ENCODE data around the gene HS6ST2.

Gene HS6ST2

DNA sequence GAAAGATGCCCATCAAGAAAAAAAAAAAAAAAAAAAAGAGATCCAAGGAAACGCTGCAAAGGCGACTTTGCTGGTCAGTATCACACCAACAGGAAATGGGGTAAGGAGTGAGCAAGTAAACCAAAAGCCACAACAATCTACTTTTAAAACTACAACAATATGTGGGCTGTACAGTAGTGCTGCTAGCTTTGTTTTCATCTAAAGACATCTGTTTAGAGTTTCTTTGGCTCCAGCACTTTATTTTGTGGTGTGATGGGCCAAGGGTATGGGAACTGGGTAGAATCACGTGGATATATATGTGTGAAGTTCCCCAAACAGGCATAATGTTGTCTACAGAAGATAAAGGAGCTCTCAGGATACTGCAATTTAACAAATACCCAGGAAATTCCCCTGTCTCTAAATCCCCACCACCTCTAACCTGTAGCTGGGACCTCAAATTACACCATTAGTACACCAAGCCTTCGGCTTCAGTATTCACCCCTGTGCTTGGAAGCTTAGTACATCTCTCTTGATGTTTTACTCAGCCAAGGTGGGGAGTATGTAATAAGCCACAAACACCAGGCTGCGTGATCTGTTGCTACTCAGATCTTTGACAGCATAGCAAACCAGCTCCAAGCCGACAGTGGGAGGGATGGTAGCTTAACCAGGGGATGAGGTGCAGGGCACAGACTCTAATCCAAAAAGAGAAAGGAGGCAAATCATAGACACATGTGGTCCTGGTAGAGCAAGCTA is 207.9 kb downstream of the HS6ST2 start:
- Histone ChIP-seq H3K27ac (ENCODE audit: insufficient read depth, low read length, poor library complexity, severe bottlenecking) (no peak overlapping the region), H3K9me3 (ENCODE audit: control insufficient read depth, low read length) (no peaks in the 10 kb centered on the region), H3K4me3 (ENCODE audit: insufficient read depth, low read depth, low read length, poor library complexity, severe bottlenecking) (no peak overlapping the region), H3K36me3 (ENCODE audit: control insufficient read depth, insufficient read depth, low read length) (no peaks in the 10 kb centered on the region), H3K27me3 (replicated peaks; ENCODE audit: control insufficient read depth, insufficient read depth, low read length, poor library complexity, severe bottlenecking) (no peaks in the 10 kb centered on the region), H3K4me1 (ENCODE audit: control insufficient read depth, insufficient read depth, low read length, poor library complexity, severe bottlenecking) (no peaks in the 10 kb centered on the region)
- no peak for DNase-seq

DNA sequence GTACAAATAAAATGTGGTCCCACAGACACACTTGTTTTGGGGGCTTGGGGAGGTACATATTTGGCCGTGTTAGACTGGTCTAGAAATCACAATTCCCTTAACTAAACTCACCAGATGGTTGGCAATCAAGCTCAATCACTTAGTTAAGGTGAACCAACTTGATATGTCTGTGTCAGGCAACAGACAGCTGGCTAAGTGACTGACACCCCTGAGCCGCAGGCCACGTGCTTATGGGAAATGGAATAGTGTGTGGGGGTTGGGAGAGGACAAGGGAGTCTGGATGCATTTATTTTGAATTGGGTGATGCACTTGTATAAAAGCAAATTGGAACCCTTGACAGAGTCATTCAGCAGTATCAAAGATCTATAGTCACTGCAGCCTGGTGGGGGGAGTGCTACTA is 209.0 kb downstream of the HS6ST2 start:
- DNase-seq = no peak
- H3K4me3 ChIP-seq (ENCODE audit: insufficient read depth, low read depth, low read length, poor library complexity, severe bottlenecking) = no peak overlapping the region
- no peaks in the 10 kb centered on the region for H3K4me1 ChIP-seq (ENCODE audit: control insufficient read depth, insufficient read depth, low read length, poor library complexity, severe bottlenecking)
- H3K36me3 ChIP-seq (ENCODE audit: control insufficient read depth, insufficient read depth, low read length) = no peaks in the 10 kb centered on the region
- H3K27ac ChIP-seq (ENCODE audit: insufficient read depth, low read length, poor library complexity, severe bottlenecking) = no peak overlapping the region
- H3K9me3 ChIP-seq (ENCODE audit: control insufficient read depth, low read length) = no peaks in the 10 kb centered on the region
- H3K27me3 ChIP-seq (replicated peaks; ENCODE audit: control insufficient read depth, insufficient read depth, low read length, poor library complexity, severe bottlenecking) = no peaks in the 10 kb centered on the region

DNA sequence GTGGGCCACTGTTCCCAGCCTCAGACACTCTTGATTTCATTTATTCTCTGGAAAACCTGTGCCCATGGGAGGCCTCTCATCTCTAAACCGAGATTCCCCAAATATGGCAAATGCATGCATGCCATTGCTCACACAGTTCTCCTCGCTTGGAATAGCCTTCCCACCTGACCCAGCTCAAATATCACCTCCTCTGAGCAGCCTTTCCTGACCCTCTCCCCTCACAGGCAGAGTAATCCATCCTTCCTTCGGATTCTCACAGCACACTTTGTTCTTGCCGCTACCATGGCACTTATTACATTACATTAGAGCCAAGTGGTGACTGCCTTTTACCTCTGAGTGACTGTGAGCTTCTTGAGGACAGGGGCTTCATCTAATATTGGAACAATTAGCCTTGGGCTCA is 209.5 kb downstream of the HS6ST2 start:
- Histone ChIP-seq H3K9me3 (ENCODE audit: control insufficient read depth, low read length) (no peaks in the 10 kb centered on the region), H3K27ac (ENCODE audit: insufficient read depth, low read length, poor library complexity, severe bottlenecking) (no peak overlapping the region), H3K4me3 (ENCODE audit: insufficient read depth, low read depth, low read length, poor library complexity, severe bottlenecking) (no peak overlapping the region), H3K36me3 (ENCODE audit: control insufficient read depth, insufficient read depth, low read length) (no peaks in the 10 kb centered on the region), H3K4me1 (ENCODE audit: control insufficient read depth, insufficient read depth, low read length, poor library complexity, severe bottlenecking) (no peaks in the 10 kb centered on the region), H3K27me3 (replicated peaks; ENCODE audit: control insufficient read depth, insufficient read depth, low read length, poor library complexity, severe bottlenecking) (no peaks in the 10 kb centered on the region)
- no peak for DNase-seq

DNA sequence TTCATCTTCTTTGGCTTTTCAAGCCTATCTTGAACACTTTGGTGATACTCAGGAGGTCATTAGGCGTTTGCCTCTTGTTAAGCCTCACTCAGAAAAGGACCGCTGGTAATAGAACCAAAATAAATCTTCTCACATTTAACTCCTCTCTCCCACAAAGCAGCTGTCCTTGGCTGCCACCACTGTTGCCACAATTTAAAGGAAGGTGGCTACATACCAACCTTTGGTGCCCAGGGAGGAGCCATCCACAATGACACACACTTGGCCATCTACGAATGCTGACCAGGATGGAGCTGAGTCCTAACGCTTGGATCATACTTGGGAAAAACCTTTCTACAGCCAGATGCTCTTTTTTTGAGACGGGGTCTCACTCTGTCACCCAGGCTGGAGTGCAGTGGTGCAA is 210.2 kb downstream of the HS6ST2 start:
- no peaks in the 10 kb centered on the region for H3K27me3 ChIP-seq (replicated peaks; ENCODE audit: control insufficient read depth, insufficient read depth, low read length, poor library complexity, severe bottlenecking)
- H3K4me3 ChIP-seq (ENCODE audit: insufficient read depth, low read depth, low read length, poor library complexity, severe bottlenecking) = no peak overlapping the region
- H3K9me3 ChIP-seq (ENCODE audit: control insufficient read depth, low read length) = no peaks in the 10 kb centered on the region
- no peaks in the 10 kb centered on the region for H3K4me1 ChIP-seq (ENCODE audit: control insufficient read depth, insufficient read depth, low read length, poor library complexity, severe bottlenecking)
- no peaks in the 10 kb centered on the region for H3K36me3 ChIP-seq (ENCODE audit: control insufficient read depth, insufficient read depth, low read length)
- no peak overlapping the region for H3K27ac ChIP-seq (ENCODE audit: insufficient read depth, low read length, poor library complexity, severe bottlenecking)
- no peak for DNase-seq

DNA sequence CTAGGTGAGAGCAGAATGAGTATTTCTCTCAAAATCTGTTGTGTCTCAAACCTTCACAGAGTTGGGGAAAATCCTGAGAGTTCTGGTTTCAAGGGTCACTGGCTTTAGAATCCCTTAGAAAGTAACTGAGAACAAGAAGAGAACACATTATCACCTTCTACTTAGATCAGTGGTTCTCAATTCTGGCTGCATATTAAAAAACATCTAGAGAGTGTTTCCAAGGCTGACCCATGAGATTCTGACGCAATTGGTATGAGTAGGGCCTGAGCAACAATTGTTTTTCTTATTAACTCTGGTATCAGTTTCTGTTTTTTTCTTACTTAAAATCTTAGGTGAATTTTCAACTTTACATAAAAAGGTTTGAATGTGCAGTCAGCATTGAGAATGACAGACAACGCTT is 212.8 kb downstream of the HS6ST2 start:
- H3K9me3 ChIP-seq (ENCODE audit: control insufficient read depth, low read length) = no peaks in the 10 kb centered on the region
- no peak overlapping the region for H3K27ac ChIP-seq (ENCODE audit: insufficient read depth, low read length, poor library complexity, severe bottlenecking)
- no peak for DNase-seq
- H3K27me3 ChIP-seq (replicated peaks; ENCODE audit: control insufficient read depth, insufficient read depth, low read length, poor library complexity, severe bottlenecking) = no peaks in the 10 kb centered on the region
- H3K36me3 ChIP-seq (ENCODE audit: control insufficient read depth, insufficient read depth, low read length) = no peaks in the 10 kb centered on the region
- no peaks in the 10 kb centered on the region for H3K4me1 ChIP-seq (ENCODE audit: control insufficient read depth, insufficient read depth, low read length, poor library complexity, severe bottlenecking)
- no peak overlapping the region for H3K4me3 ChIP-seq (ENCODE audit: insufficient read depth, low read depth, low read length, poor library complexity, severe bottlenecking)

DNA sequence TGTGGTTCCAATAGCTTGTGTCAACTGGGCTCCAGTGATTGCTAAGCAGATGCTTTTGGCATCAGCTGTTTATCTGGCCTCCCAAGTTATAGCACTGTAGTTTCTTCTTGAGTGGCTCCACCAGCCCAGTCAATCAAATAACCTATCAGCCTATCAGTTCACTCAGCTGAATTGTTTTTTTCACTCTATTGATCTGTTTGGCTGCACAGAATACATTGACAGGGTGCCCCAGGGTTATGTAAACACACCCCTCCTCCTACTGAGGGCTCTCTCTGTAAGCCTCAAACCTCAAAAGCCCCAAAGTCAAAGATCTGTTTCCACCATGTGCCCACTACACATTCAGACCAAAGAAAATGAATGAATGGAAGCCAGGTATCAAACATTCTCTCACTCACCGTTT is 214.0 kb downstream of the HS6ST2 start:
- Histone ChIP-seq H3K27me3 (replicated peaks; ENCODE audit: control insufficient read depth, insufficient read depth, low read length, poor library complexity, severe bottlenecking) (no peaks in the 10 kb centered on the region), H3K4me3 (ENCODE audit: insufficient read depth, low read depth, low read length, poor library complexity, severe bottlenecking) (no peak overlapping the region), H3K27ac (ENCODE audit: insufficient read depth, low read length, poor library complexity, severe bottlenecking) (no peak overlapping the region), H3K4me1 (ENCODE audit: control insufficient read depth, insufficient read depth, low read length, poor library complexity, severe bottlenecking) (no peaks in the 10 kb centered on the region), H3K36me3 (ENCODE audit: control insufficient read depth, insufficient read depth, low read length) (no peaks in the 10 kb centered on the region), H3K9me3 (ENCODE audit: control insufficient read depth, low read length) (no peaks in the 10 kb centered on the region)
- no peak for DNase-seq

DNA sequence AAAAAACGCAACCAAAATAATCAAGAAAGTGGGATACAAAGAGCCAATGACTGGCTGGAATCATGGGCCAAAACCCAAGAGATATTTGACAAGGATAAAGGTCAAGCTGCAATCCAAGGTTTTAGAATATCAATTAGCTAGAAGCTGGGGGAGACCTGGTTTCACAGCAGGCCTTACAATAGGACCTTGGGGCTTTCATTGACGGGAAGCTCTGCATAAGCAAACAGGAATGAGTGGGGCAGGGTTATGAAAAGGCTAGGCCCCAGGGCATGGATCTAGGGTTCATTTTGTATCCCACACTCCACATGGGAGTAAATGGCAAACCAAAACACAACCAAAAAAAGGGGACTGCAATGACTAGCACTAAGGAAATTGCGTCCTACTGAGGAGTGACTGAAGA is 215.3 kb downstream of the HS6ST2 start:
- H3K9me3 ChIP-seq (ENCODE audit: control insufficient read depth, low read length) = no peaks in the 10 kb centered on the region
- H3K4me1 ChIP-seq (ENCODE audit: control insufficient read depth, insufficient read depth, low read length, poor library complexity, severe bottlenecking) = no peaks in the 10 kb centered on the region
- H3K4me3 ChIP-seq (ENCODE audit: insufficient read depth, low read depth, low read length, poor library complexity, severe bottlenecking) = no peak overlapping the region
- H3K27ac ChIP-seq (ENCODE audit: insufficient read depth, low read length, poor library complexity, severe bottlenecking) = no peak overlapping the region
- DNase-seq = no peak
- no peaks in the 10 kb centered on the region for H3K36me3 ChIP-seq (ENCODE audit: control insufficient read depth, insufficient read depth, low read length)
- no peaks in the 10 kb centered on the region for H3K27me3 ChIP-seq (replicated peaks; ENCODE audit: control insufficient read depth, insufficient read depth, low read length, poor library complexity, severe bottlenecking)

DNA sequence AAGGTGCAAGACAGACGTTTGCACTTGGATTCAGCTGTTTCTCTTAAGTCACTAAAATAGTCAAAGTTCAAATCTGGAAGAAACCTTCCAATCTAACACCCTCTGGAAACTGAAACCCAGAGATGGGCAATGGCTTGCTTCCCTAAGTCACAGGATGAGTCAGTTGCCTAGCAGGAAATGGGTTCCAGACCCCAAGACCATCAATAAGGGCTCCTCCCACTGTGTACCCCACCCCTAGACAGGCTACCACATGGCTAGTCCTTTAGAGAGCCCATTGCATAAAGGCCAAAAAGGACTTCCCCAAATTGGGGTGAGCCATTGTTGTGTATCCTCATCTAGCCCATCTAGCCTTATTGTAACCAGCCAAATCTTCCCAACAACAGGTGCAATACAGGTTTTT is 216.2 kb downstream of the HS6ST2 start:
- Histone ChIP-seq H3K4me1 (ENCODE audit: control insufficient read depth, insufficient read depth, low read length, poor library complexity, severe bottlenecking) (no peaks in the 10 kb centered on the region), H3K27me3 (replicated peaks; ENCODE audit: control insufficient read depth, insufficient read depth, low read length, poor library complexity, severe bottlenecking) (no peaks in the 10 kb centered on the region), H3K4me3 (ENCODE audit: insufficient read depth, low read depth, low read length, poor library complexity, severe bottlenecking) (no peak overlapping the region), H3K27ac (ENCODE audit: insufficient read depth, low read length, poor library complexity, severe bottlenecking) (no peak overlapping the region), H3K9me3 (ENCODE audit: control insufficient read depth, low read length) (no peaks in the 10 kb centered on the region), H3K36me3 (ENCODE audit: control insufficient read depth, insufficient read depth, low read length) (no peaks in the 10 kb centered on the region)
- no peak for DNase-seq

DNA sequence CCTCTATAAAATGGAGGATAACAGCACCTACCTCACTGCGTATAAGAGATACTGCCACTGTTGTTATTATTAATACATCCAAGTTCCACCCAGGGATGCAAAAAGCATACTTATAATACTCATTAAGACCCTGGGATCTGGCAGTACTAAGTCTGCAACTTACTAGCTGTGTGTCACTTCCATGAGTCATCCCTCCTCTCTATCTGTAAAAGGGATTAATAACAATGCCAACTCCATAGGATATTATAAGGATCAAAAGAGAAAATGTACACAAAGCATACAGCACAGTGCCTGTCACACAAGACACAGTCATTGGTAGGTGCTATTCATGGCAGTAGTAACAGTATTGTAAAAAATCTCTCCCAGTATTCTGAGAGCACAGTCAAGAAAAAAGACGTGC is 216.7 kb downstream of the HS6ST2 start:
- H3K36me3 ChIP-seq (ENCODE audit: control insufficient read depth, insufficient read depth, low read length) = no peaks in the 10 kb centered on the region
- no peaks in the 10 kb centered on the region for H3K9me3 ChIP-seq (ENCODE audit: control insufficient read depth, low read length)
- no peak for DNase-seq
- no peaks in the 10 kb centered on the region for H3K4me1 ChIP-seq (ENCODE audit: control insufficient read depth, insufficient read depth, low read length, poor library complexity, severe bottlenecking)
- no peaks in the 10 kb centered on the region for H3K27me3 ChIP-seq (replicated peaks; ENCODE audit: control insufficient read depth, insufficient read depth, low read length, poor library complexity, severe bottlenecking)
- H3K4me3 ChIP-seq (ENCODE audit: insufficient read depth, low read depth, low read length, poor library complexity, severe bottlenecking) = no peak overlapping the region
- H3K27ac ChIP-seq (ENCODE audit: insufficient read depth, low read length, poor library complexity, severe bottlenecking) = no peak overlapping the region

DNA sequence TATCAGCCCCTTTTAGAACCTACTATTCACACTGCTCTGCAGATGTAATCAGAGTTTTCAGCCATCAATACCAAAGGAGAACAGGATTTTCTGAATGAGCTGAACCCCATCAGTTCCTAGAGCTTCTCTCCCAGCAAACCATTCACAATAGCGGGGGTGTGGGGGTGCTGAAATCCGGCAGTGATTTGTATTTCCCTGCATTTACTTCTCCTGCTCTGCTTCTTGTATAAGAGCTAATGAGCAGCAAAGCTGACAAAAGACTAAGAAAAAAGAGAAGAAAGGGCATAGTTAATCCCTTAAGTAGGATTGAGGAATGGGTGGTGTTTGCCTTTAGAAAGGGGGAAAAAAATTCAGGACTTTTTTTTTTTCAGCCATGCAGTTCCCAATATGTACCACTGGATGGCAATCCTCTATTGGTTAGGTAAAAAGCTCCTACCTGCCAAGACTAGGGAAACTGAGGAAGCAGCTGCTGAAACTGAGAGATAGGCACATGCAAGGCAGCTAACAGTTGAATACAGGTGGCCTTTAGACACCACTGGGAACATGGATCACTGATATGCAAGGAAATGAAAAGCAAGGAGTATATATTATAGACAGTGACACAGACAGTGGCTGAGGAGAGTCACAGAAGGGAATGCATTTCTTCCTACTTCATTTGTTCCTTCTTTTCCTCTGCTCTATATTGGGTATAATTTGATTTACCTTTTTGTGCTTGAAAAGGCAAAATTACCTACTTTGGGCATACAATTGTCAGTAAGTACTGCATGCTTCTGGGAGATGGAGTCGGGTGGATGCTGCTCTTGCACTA is 217.9 kb downstream of the HS6ST2 start:
- H3K27me3 ChIP-seq (replicated peaks; ENCODE audit: control insufficient read depth, insufficient read depth, low read length, poor library complexity, severe bottlenecking) = no peaks in the 10 kb centered on the region
- H3K4me3 ChIP-seq (ENCODE audit: insufficient read depth, low read depth, low read length, poor library complexity, severe bottlenecking) = no peak overlapping the region
- no peak overlapping the region for H3K27ac ChIP-seq (ENCODE audit: insufficient read depth, low read length, poor library complexity, severe bottlenecking)
- H3K9me3 ChIP-seq (ENCODE audit: control insufficient read depth, low read length) = no peaks in the 10 kb centered on the region
- DNase-seq = no peak
- H3K36me3 ChIP-seq (ENCODE audit: control insufficient read depth, insufficient read depth, low read length) = no peaks in the 10 kb centered on the region
- no peaks in the 10 kb centered on the region for H3K4me1 ChIP-seq (ENCODE audit: control insufficient read depth, insufficient read depth, low read length, poor library complexity, severe bottlenecking)

All from effector memory CD4-positive, alpha-beta T cell (primary cell).